ENCODE results near the gene WWOX.

DNA sequence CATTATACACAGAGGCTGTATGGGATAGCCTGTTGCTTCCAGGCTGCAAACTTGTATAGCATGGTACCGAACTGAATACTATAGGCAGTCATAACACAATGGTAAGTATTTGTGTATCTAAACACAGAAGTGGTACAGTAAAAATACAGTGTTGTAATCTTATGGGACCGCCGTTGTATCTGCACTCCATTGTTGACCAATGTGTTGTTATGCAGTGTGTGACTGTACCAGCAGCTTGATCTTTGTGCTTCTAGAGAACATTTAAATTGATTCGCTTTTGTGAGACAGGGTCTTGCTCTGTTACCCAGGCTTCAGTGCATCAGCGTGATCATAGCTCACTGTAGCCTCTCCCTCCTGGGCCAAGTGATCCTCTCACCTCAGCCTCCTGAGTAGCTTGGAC, 31.5 kb downstream of the WWOX start:
- TF ChIP-seq YY1 (IDR thresholded peaks at IDR 0.05; ENCODE audit: insufficient read depth, insufficient read length), result no peak
- TF ChIP-seq ZNF274 (IDR thresholded peaks at IDR 0.05; ENCODE audit: low read depth, low read length), result no peak

Measured in NT2/D1 (cell line).